HG02840 (cell line): Measurements from ENCODE around the gene PPP1R1C.

ENCODE experiments used
- ATAC-seq: cut with Tn5 transposase; IDR thresholded peaks from one replicate; pipeline ENCODE4 v1.9.1; 2021; ENCODE audit warnings: mild to moderate bottlenecking, moderate library complexity, moderate number of reproducible peaks; ENCODE audit not compliant: unreplicated experiment, low FRiP score

PPP1R1C gene

GRCh38 chr2:182164686-182165085 lies 179.0 kb downstream of the PPP1R1C start:
- ATAC-seq: no peak

- no peak for ATAC-seq
Observed at GRCh38 chr2:182165202-182165601, 179.5 kb downstream of the PPP1R1C start.

GRCh38 chr2:182166406-182166805 lies 180.8 kb downstream of the PPP1R1C start:
- ATAC-seq: no peak

GRCh38 chr2:182166841-182167240 lies 181.2 kb downstream of the PPP1R1C start:
- no peak for ATAC-seq
